SK-N-SH (cell line): Measurements from ENCODE around the gene NDUFS2. TPM values are rescaled to one million over a fixed set of nuclear protein-coding genes. Genes with fewer than 3 reads are reported as not detected.
A peak's percentile ranks its signal among the peaks of the same experiment; 100 is the strongest.

Experiments
- CTCF ChIA-PET: fragments of 300-600, 350-600 bp; formaldehyde crosslinking; extraction: SDS; loops from one replicate; lab custom pipeline; 2021; lab: Yijun Ruan, JAX
- POLR2A ChIA-PET: fragments of 350-600 bp; sonication (Branson Sonifier 250); formaldehyde crosslinking; extraction: SDS; loops from one replicate; lab custom pipeline; 2020; ENCODE audit warnings: antibody characterized with exemption, inconsistent platforms; lab: Yijun Ruan, JAX
- DNase-seq: peaks from one replicate; pipeline ENCODE4 v3.0.0; 2012
- H2AFZ ChIP-seq: fragments of 200-600 bp; sonication (generic); 2 replicates; pipeline ENCODE4 v1.8.1; 2016; ENCODE audit warnings: antibody characterized with exemption, mild to moderate bottlenecking, low read depth
- H3F3A ChIP-seq: fragments of 200-600 bp; sonication (generic); replicated peaks from 2 replicates; pipeline ENCODE3; 2016; ENCODE audit warnings: antibody characterized with exemption, mild to moderate bottlenecking; ENCODE audit not compliant: insufficient read depth
- H3K27ac ChIP-seq, 2 experiments: fragments of 200-500 bp in 1 of 2; fragments of 200-600 bp in 1 of 2; sonication (Bioruptor generic) in 1 of 2; sonication (generic), shearing (Covaris generic) in 1 of 2; 2 replicates each; pipeline versions ENCODE4 v1.5.1 to v1.6.1; 2014 to 2016; ENCODE audit warnings: low read depth in 2 of 2, inconsistent platforms in 1 of 2, low read length in 1 of 2, mild to moderate bottlenecking in 1 of 2, mixed read lengths in 1 of 2
- H3K27me3 ChIP-seq: fragments of 200-600 bp; sonication (generic), shearing (Covaris generic); 2 replicates; pipeline ENCODE4 v1.6.1; 2016; ENCODE audit warnings: mixed run types; ENCODE audit not compliant: insufficient read depth
- H3K36me3 ChIP-seq, 2 experiments: fragments of 200-500 bp in 1 of 2; fragments of 200-600 bp in 1 of 2; sonication (Bioruptor generic) in 1 of 2; sonication (generic) in 1 of 2; replicated peaks in 1 of 2; 2 replicates each; pipeline versions ENCODE3 to v1.5.1; 2014 to 2016; ENCODE audit warnings: low read length in 1 of 2, mild to moderate bottlenecking in 1 of 2; ENCODE audit not compliant: insufficient read depth in 2 of 2, control insufficient read depth in 1 of 2
- H3K4me1 ChIP-seq, 2 experiments: fragments of 200-500 bp in 1 of 2; fragments of 200-600 bp in 1 of 2; sonication (Bioruptor generic) in 1 of 2; sonication (generic), shearing (Covaris generic) in 1 of 2; 2 replicates each; pipeline versions ENCODE4 v1.5.1 to v1.6.1; 2014 to 2016; ENCODE audit warnings: low read depth in 1 of 2, low read length in 1 of 2, mixed run types in 1 of 2; ENCODE audit not compliant: insufficient read depth in 2 of 2, control insufficient read depth in 1 of 2
- H3K4me2 ChIP-seq: fragments of 200-600 bp; sonication (generic), shearing (Covaris generic); 2 replicates; pipeline ENCODE4 v1.6.1; 2017; ENCODE audit warnings: mixed run types
- H3K4me3 ChIP-seq, 2 experiments: fragments of 200-500 bp in 1 of 2; fragments of 200-600 bp in 1 of 2; sonication (Bioruptor generic) in 1 of 2; sonication (generic), shearing (Covaris generic) in 1 of 2; 2 replicates each; pipeline versions ENCODE4 v1.5.1 to v1.8.1; 2014 to 2016; ENCODE audit warnings: low read depth in 2 of 2, inconsistent platforms in 1 of 2, low read length in 1 of 2, mild to moderate bottlenecking in 1 of 2, mixed read lengths in 1 of 2, moderate library complexity in 1 of 2
- H3K79me2 ChIP-seq: fragments of 200-600 bp; sonication (generic); 2 replicates; pipeline ENCODE4 v1.8.1; 2017; ENCODE audit warnings: mild to moderate bottlenecking; ENCODE audit not compliant: insufficient read depth
- H3K9ac ChIP-seq: fragments of 200-600 bp; sonication (generic); 2 replicates; pipeline ENCODE4 v1.6.1; 2017; ENCODE audit warnings: mixed run types
- H3K9me2 ChIP-seq: fragments of 200-600 bp; sonication (generic); 2 replicates; pipeline ENCODE4 v1.6.1; 2017; ENCODE audit warnings: mixed run types
- H3K9me3 ChIP-seq: fragments of 200-600 bp; sonication (generic); 2 replicates; pipeline ENCODE4 v1.6.1; 2017; ENCODE audit warnings: mixed run types, mild to moderate bottlenecking, moderate library complexity
- H4K20me1 ChIP-seq: fragments of 200-600 bp; sonication (generic); 2 replicates; pipeline ENCODE4 v1.6.1; 2017; ENCODE audit warnings: mild to moderate bottlenecking, mixed run types; ENCODE audit not compliant: insufficient read depth
- EZH2phosphoT487 ChIP-seq: fragments of 200-600 bp; sonication (generic); IDR thresholded peaks from 2 replicates; pipeline ENCODE4 v1.6.1; 2017; ENCODE audit warnings: low read depth, mixed run types, mild to moderate bottlenecking, antibody characterized with exemption, moderate library complexity, borderline replicate concordance
- MXI1 ChIP-seq: IDR thresholded peaks from 2 replicates; pipeline ENCODE4 v1.6.1; 2012; ENCODE audit warnings: mild to moderate bottlenecking, low read depth, low read length, improper control_type of control experiment
- SIN3A ChIP-seq: IDR thresholded peaks from 2 replicates; pipeline ENCODE4 v1.6.1; 2012; ENCODE audit warnings: low read depth, mild to moderate bottlenecking, low read length, moderate library complexity, borderline replicate concordance
- TCF12 ChIP-seq: IDR thresholded peaks from 2 replicates; pipeline ENCODE4 v1.4.0; 2012
- TEAD4 ChIP-seq: IDR thresholded peaks from 2 replicates; pipeline ENCODE4 v1.4.0; 2012; ENCODE audit warnings: mild to moderate bottlenecking, borderline replicate concordance; ENCODE audit not compliant: insufficient read depth
- ZBTB33 ChIP-seq: IDR thresholded peaks from 2 replicates; pipeline ENCODE4 v1.4.0; 2012; ENCODE audit warnings: low read depth, borderline replicate concordance
- WGBS: methylation state at CpG from one replicate; pipeline ENCODE4 v1.1.6; 2017; ENCODE audit warnings: low lambda C conversion rate; 5-methylcytosine and 5-hydroxymethylcytosine counted together
- polyA plus RNA-seq, 3 experiments: library from polyadenylated mRNA; depleted of rRNA; stranded (reverse); fragments of >200 nt; gene quantifications; 2 replicates each; pipeline ENCODE4 v1.2.3, GENCODE V29; 2012
- TF ChIP-seq, protein P1 (sequence below): IDR thresholded peaks from 2 replicates; pipeline ENCODE4 v1.4.0; 2012; ENCODE audit warnings: low read depth, borderline replicate concordance
- TF ChIP-seq, protein P2 (sequence below): fragments of 200-600 bp; sonication (generic); IDR thresholded peaks from 2 replicates; pipeline ENCODE4 v1.6.1; 2017; ENCODE audit warnings: antibody characterized with exemption, mild to moderate bottlenecking, moderate library complexity

NDUFS2 gene
- polyA plus RNA-seq, 1 of the 3 experiments (the other 2 are of a cell fraction): 203 TPM

DNA sequence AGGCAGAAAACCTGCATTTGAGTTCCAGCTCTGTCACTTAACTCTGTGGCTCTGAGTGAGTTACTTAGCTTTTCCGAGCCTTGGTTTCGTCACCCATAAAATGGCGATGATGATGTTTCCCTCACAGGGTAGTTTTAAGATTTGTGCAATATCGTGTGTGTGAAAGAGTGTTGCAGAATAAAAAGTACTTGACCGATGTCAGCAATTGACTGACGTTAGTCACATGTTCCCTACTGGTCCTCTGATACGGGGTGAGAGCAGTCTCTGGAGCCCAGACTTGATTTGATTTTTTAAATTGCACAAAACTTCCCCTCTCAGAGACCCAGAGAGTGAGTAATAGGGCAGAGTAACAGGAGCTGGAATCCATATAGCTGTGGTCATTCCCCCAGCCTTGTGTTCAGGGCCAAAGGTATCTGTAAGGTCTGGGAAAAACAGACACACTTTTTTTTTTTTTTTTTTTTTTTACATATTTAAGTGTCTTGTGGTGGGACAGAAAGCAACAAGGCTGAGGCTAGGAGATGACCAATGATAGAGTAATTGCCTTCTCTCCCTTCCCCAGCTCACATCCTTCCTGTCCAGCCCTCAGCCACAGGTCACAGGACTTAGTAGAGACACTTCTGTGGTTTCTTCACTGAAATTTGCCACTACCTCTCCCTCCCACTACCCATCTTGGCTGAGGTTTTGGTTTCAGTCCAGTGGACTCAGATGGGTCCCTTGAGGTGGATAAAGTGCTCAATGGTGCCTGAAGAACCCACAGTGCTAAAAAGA lies 15.0 kb downstream of the NDUFS2 start:
- no peaks in the 10 kb centered on the region; a peak in 1 of 4 replicates for H3K4me1 ChIP-seq
- 54% methylated on average over 6 of the region's 7 CpGs for WGBS
- H3K27me3 ChIP-seq: no peaks in the 10 kb centered on the region
- H2AFZ ChIP-seq: peak overlapping the region; percentile 71; the same call in 1 of the 2 replicates
- ChIA-PET CTCF (interaction anchor here (1.2 to 6.0 kb wide), 5 partner anchors 9 to 165 kb away, joined by 3 to 32 read pairs (median 4); partner anchors contain the start of genes NDUFS2 and TOMM40L), POLR2A (interaction anchor here (1.6 kb wide), 1 partner anchor 15 kb away, joined by 4 read pairs; the partner anchor contains the start of gene NDUFS2)
- no peaks in the 10 kb centered on the region for H4K20me1 ChIP-seq
- peak overlapping the region in 1 of 2 experiments; percentile 43; a peak in 2 of 4 replicates for H3K27ac ChIP-seq
- no peak overlapping the region for H3K4me3 ChIP-seq
- H3F3A ChIP-seq: no peaks in the 10 kb centered on the region
- H3K79me2 ChIP-seq: no peaks in the 10 kb centered on the region
- H3K4me2 ChIP-seq: no peak overlapping the region
- H3K9ac ChIP-seq: peak overlapping the region; percentile 25; the same call in 1 of the 2 replicates
- DNase-seq: no peak
- no peak for TF ChIP-seq TEAD4
- no peak for TF ChIP-seq MXI1
- peaks cover 23 to 25% of the 10 kb centered on the region in 2 experiments for H3K36me3 ChIP-seq
- H3K9me2 ChIP-seq: no peaks in the 10 kb centered on the region
- no peaks in the 10 kb centered on the region for H3K9me3 ChIP-seq

DNA sequence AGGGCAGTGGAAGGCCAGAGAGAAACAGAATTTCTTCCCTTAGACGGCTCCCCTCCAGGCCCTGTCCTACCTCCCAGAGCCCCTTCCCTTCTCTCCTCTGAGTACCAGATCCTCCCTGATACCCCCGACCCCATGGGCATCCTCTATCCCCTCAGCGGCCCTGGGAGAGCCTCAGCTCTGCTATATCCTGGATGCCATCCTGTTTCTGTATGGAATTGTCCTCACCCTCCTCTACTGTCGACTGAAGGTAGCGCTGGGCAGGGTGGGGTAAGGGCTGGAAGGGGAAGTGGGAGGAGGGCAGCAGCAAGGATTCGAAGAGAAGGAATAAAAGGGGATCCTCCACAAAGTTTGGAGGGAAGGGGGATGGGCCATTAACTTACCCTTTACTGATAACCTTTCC lies 15.7 kb downstream of the NDUFS2 start:
- Histone ChIP-seq H3K9me3 (no peaks in the 10 kb centered on the region), H3K4me3 (no peak overlapping the region), H3K9me2 (no peaks in the 10 kb centered on the region), H3K79me2 (no peaks in the 10 kb centered on the region), H3K9ac (no peak overlapping the region), H3K4me2 (no peak overlapping the region), H3K27ac (no peak overlapping the region; a peak in 1 of 4 replicates), H3F3A (no peaks in the 10 kb centered on the region), H3K27me3 (no peaks in the 10 kb centered on the region), H3K36me3 (peaks cover 16 to 19% of the 10 kb centered on the region in 2 experiments), H4K20me1 (no peaks in the 10 kb centered on the region), H3K4me1 (no peaks in the 10 kb centered on the region; a peak in 1 of 4 replicates), H2AFZ (no peak overlapping the region)
- TF ChIP-seq TCF12 (no peak), SIN3A (no peak), EZH2phosphoT487 (no peak), ZBTB33 (no peak)
- TF ChIP-seq, protein P1, sequence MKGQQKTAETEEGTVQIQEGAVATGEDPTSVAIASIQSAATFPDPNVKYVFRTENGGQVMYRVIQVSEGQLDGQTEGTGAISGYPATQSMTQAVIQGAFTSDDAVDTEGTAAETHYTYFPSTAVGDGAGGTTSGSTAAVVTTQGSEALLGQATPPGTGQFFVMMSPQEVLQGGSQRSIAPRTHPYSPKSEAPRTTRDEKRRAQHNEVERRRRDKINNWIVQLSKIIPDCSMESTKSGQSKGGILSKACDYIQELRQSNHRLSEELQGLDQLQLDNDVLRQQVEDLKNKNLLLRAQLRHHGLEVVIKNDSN: no peak
- TF ChIP-seq, protein P2, sequence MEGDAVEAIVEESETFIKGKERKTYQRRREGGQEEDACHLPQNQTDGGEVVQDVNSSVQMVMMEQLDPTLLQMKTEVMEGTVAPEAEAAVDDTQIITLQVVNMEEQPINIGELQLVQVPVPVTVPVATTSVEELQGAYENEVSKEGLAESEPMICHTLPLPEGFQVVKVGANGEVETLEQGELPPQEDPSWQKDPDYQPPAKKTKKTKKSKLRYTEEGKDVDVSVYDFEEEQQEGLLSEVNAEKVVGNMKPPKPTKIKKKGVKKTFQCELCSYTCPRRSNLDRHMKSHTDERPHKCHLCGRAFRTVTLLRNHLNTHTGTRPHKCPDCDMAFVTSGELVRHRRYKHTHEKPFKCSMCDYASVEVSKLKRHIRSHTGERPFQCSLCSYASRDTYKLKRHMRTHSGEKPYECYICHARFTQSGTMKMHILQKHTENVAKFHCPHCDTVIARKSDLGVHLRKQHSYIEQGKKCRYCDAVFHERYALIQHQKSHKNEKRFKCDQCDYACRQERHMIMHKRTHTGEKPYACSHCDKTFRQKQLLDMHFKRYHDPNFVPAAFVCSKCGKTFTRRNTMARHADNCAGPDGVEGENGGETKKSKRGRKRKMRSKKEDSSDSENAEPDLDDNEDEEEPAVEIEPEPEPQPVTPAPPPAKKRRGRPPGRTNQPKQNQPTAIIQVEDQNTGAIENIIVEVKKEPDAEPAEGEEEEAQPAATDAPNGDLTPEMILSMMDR: no peak
- POLR2A ChIA-PET: no interaction called here
- DNase-seq: no peak
- CTCF ChIA-PET: interaction anchor here (1.2 to 6.0 kb wide), 4 partner anchors 8 to 164 kb away, joined by 3 to 40 read pairs (median 18); partner anchors contain the start of genes NDUFS2 and TOMM40L
- 81% methylated on average over 6 of the region's 6 CpGs for WGBS
